Motor neuron (in vitro differentiated cells): ENCODE data around the gene ANKRD55. TPM values are rescaled to one million over a fixed set of nuclear protein-coding genes. Genes with fewer than 3 reads are reported as not detected.
"Not testable (repeated sequence)": the region's sequence is repeated elsewhere in the genome, so short reads cannot be mapped to it uniquely, and the experiment has no call there.

ENCODE experiments used
- ATAC-seq, 8 experiments: fragments of 200-7000 bp; cut with Tn5 transposase; replicated peaks in 6 of 8; 2 replicates each; pipeline ENCODE4 v1.8.0; 2021; ENCODE audit warnings: mild to moderate bottlenecking in 8 of 8, moderate library complexity in 8 of 8
- H3K27ac ChIP-seq, 2 donors: fragments of 250-450 bp; sonication (Bioruptor Pico); 2 replicates each; pipeline ENCODE4 v1.9.0; 2021; ENCODE audit warnings: antibody characterized with exemption in 2 of 2, mild to moderate bottlenecking in 2 of 2, moderate library complexity in 1 of 2
- H3K4me1 ChIP-seq, 2 donors: fragments of 250-450 bp; sonication (Bioruptor Pico); replicated peaks in 1 of 2; 2 replicates each; pipeline ENCODE4 v1.6.1; 2021; ENCODE audit warnings: antibody characterized with exemption in 2 of 2, mild to moderate bottlenecking in 2 of 2, moderate library complexity in 1 of 2
- H3K4me3 ChIP-seq, 5 donors: fragments of 250-450 bp; sonication (Bioruptor Pico); 2 replicates each; pipeline ENCODE4 v1.9.0; 2021; ENCODE audit warnings: antibody characterized with exemption in 5 of 5, mild to moderate bottlenecking in 5 of 5, moderate library complexity in 4 of 5
- WGBS, 10 experiments: fragments of 450-650 bp; shearing (Covaris generic); methylation state at CpG; one replicate each; pipeline ENCODE4 v1.0.0; 2022; 5-methylcytosine and 5-hydroxymethylcytosine counted together
- in situ Hi-C, 9 experiments: fragments of 400-800 bp; cut with MboI; loops; one replicate each; pipeline ENCODE4 v1.15.0; 2021; ENCODE audit warnings: low sequenced_read_pairs in 9 of 9, low pct_unique_long_range_greater_than_20kb in 2 of 9; ENCODE audit not compliant: unreplicated experiment in 9 of 9
- total RNA-seq, 8 experiments: library from RNA; unstranded; fragments of 300-600 nt; gene quantifications; 2 replicates each; pipeline versions ENCODE4 v1.2.3 to v1.2.4, GENCODE V29; 2022

The ANKRD55 gene
- total RNA-seq, 8 experiments from 2014 or later, result 0.17 to 2.9 (median 0.90) TPM; not detected in 3

DNA sequence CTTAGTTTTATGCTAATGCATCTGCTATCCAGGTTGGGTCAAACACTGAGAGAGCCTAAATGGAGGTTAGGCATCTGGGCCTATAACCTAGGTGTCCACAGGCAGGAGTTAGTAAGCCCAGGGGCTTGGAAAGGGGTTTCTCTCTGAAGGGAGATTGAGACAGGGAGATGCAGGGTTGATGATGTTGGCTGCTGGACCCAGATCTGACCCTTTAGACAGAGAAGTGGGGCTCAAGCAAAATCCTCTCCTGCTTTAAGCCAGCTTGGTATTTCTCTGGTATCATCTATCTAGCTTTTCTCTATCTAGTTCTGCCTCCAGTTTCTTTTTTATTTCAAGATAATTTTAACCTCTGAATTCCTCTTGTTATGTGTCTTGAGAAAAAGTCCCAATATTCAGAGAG lies 18.3 kb upstream of the ANKRD55 start:
- H3K27ac ChIP-seq, result no peak overlapping the region
- H3K4me3 ChIP-seq, result no peak overlapping the region
- ATAC-seq, result peak in 1 of 8 experiments; percentile 5
- in situ Hi-C loops, result loop anchor here in 3 of 9 experiments (25.0 kb wide), 1 partner anchor 586 kb away; no protein-coding TSS in a partner anchor
- no peaks in the 10 kb centered on the region for H3K4me1 ChIP-seq

- 63 to 93% (median 78%) methylated on average over 1 to 3 of the region's 3 CpGs; no CpG with 5 or more reads in 2 of the 10 experiments for WGBS, 10 experiments
- Histone ChIP-seq H3K27ac (no peak overlapping the region), H3K4me3 (no peak overlapping the region), H3K4me1 (no peaks in the 10 kb centered on the region)
- ATAC-seq, result no peak
- in situ Hi-C loops, result loop anchor here in 3 of 9 experiments (25.0 kb wide), 1 partner anchor 587 kb away; no protein-coding TSS in a partner anchor
Observed at GRCh38 chr5:56250011-56250410, 16.9 kb upstream of the ANKRD55 start.

- H3K27ac ChIP-seq, ATAC-seq, H3K4me1 ChIP-seq, H3K4me3 ChIP-seq, in situ Hi-C loops: not testable (repeated sequence)
- WGBS, 10 experiments, result 73 to 100% (median 83%) methylated on average over 1 to 5 of the region's 5 CpGs; no CpG with 5 or more reads in 1 of the 10 experiments
Observed at GRCh38 chr5:56249085-56249484, 16.0 kb upstream of the ANKRD55 start.

DNA sequence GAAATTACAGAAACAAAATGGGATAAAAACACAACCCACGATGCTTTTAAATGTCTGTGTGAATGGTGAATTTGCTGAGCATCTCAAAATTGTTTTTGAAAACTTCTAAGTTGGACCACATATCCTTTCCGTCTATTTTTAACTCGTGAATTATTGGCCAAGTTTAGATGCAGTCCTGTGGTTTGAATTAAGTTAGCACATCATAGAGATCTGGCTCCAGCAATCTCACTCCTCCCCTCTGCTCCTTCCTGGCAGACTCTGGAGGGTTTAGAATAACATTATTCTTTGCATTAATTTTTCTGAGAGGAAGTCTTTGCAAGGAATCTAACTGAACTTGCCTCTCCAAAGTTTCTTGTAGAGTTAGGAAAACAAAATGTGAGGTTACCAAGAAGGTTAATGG lies 14.5 kb upstream of the ANKRD55 start:
- in situ Hi-C loops, result no loop called here
- 0 to 100% (median 76%) methylated on average over 1 to 3 of the region's 3 CpGs for WGBS, 10 experiments
- ATAC-seq, result peak in 3 of 8 experiments; percentile 40 to 78 (median 74)
- Histone ChIP-seq H3K4me3 (no peak overlapping the region), H3K4me1 (no peaks in the 10 kb centered on the region), H3K27ac (no peak overlapping the region)

GRCh38 chr5:56246769-56247168 lies 13.6 kb upstream of the ANKRD55 start:
- Histone ChIP-seq H3K4me1 (no peaks in the 10 kb centered on the region), H3K4me3 (no peak overlapping the region), H3K27ac (no peak overlapping the region)
- no peak for ATAC-seq
- in situ Hi-C loops, result no loop called here
- 75 to 100% (median 98%) methylated on average over 1 to 5 of the region's 6 CpGs; no CpG with 5 or more reads in 2 of the 10 experiments for WGBS, 10 experiments

- no peak overlapping the region for H3K4me3 ChIP-seq
- in situ Hi-C loops, result no loop called here
- H3K27ac ChIP-seq, result no peak overlapping the region
- ATAC-seq, result no peak
- WGBS, 10 experiments, result 47 to 100% (median 81%) methylated on average over 2 of the region's 2 CpGs; no CpG with 5 or more reads in 1 of the 10 experiments
- H3K4me1 ChIP-seq, result no peaks in the 10 kb centered on the region
Observed at GRCh38 chr5:56245481-56245880, 12.4 kb upstream of the ANKRD55 start.

GRCh38 chr5:56244627-56245026 lies 11.5 kb upstream of the ANKRD55 start:
- in situ Hi-C loops, result no loop called here
- Histone ChIP-seq H3K4me1 (no peaks in the 10 kb centered on the region), H3K4me3 (no peak overlapping the region), H3K27ac (no peak overlapping the region)
- ATAC-seq, result peak in 2 of 8 experiments; percentile 29 to 30

- H3K27ac ChIP-seq, H3K4me1 ChIP-seq, ATAC-seq, H3K4me3 ChIP-seq, in situ Hi-C loops: not testable (repeated sequence)
- 33 to 40% methylated on average over 1 of the region's 1 CpG; no CpG with 5 or more reads in 8 of the 10 experiments for WGBS, 10 experiments
Observed at GRCh38 chr5:56242271-56242670, 9.1 kb upstream of the ANKRD55 start.

DNA sequence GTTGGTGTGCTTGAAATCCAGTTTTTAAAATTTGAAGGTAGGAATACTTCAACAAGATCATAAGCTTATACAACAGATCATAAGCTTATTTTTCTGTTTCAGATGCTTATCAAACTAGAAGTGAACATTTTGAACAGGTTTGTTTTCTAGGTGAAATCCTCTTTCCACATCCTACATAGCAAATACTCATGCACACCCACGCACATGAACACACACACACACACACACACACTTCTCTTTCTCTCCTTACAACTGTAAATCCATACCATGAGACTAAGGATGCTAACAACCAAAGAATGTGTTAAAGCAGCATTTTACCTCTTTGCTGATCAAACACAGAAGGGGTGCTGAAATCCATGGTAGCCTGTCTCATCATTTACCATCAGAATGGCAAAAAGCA lies 592 bp downstream of the ANKRD55 start:
- ATAC-seq, result no peak
- in situ Hi-C loops, result no loop called here
- Histone ChIP-seq H3K4me1 (peaks cover 10 to 12% of the 10 kb centered on the region in 2 donors), H3K27ac (no peak overlapping the region), H3K4me3 (peak overlapping the region in 3 of 5 donors; percentile 17 to 28 (median 21))
- WGBS, 10 experiments, result 60 to 100% (median 89%) methylated on average over 1 of the region's 1 CpG; no CpG with 5 or more reads in 6 of the 10 experiments

DNA sequence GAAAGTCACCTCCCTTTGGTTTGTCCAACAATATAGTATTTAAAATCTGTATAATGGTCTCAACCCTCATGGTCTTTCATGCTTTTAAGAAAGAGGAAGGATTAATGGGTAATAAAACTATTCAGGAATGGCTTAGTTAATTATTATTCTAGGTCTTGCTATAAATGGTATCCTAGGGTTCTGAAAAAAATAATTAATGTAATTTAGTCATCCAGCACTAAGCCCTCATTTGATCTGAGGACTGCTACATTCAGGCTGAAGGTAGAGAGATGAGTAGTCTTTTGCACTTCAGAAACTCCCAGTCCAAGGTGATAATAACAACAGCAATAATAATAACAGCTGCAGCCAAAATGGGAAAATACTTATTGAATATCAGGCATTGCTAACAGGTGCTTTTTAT lies 2.6 kb downstream of the ANKRD55 start:
- H3K4me1 ChIP-seq, result peaks cover 10 to 12% of the 10 kb centered on the region in 2 donors
- ATAC-seq, result no peak
- no peak overlapping the region for H3K4me3 ChIP-seq
- in situ Hi-C loops, result no loop called here
- H3K27ac ChIP-seq, result no peak overlapping the region

- H3K4me3 ChIP-seq, result no peak overlapping the region
- no peak overlapping the region for H3K27ac ChIP-seq
- H3K4me1 ChIP-seq, result peaks cover 10 to 12% of the 10 kb centered on the region in 2 donors
- peak in 2 of 8 experiments; percentile 14 to 26 for ATAC-seq
- in situ Hi-C loops, result no loop called here
- 0 to 56% (median 35%) methylated on average over 1 to 7 of the region's 7 CpGs; no CpG with 5 or more reads in 2 of the 10 experiments for WGBS, 10 experiments
Observed at GRCh38 chr5:56229111-56229510, 4.0 kb downstream of the ANKRD55 start.

- 27 to 100% (median 93%) methylated on average over 1 to 4 of the region's 6 CpGs; no CpG with 5 or more reads in 3 of the 10 experiments for WGBS, 10 experiments
- ATAC-seq, result no peak
- peaks cover 7 to 12% of the 10 kb centered on the region in 2 donors for H3K4me1 ChIP-seq
- H3K4me3 ChIP-seq, result no peak overlapping the region
- no peak overlapping the region for H3K27ac ChIP-seq
- in situ Hi-C loops, result no loop called here
Observed at GRCh38 chr5:56228631-56229030, 4.5 kb downstream of the ANKRD55 start.

- Histone ChIP-seq H3K4me3 (no peak overlapping the region), H3K4me1 (peaks cover 0 to 4% of the 10 kb centered on the region in 2 donors), H3K27ac (no peak overlapping the region)
- 0 to 100% (median 92%) methylated on average over 1 to 5 of the region's 5 CpGs; no CpG with 5 or more reads in 1 of the 10 experiments for WGBS, 10 experiments
- in situ Hi-C loops, result no loop called here
- no peak for ATAC-seq
Observed at GRCh38 chr5:56227691-56228090, 5.4 kb downstream of the ANKRD55 start.

DNA sequence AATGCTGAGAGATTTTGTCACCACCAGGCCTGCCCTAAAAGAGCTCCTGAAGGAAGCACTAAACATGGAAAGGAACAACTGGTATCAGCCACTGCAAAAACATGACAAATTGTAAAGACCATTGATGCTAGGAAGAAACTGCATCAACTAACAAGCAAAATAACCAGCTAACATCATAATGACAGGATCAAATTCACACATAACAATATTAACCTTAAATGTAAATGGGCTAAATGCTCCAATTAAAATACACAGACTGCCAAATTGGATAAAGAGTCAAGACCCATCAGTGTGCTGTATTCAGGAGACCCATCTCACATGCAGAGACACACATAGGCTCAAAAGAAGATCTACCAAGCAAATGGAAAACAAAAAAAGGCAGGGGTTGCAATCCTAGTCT lies 9.8 kb downstream of the ANKRD55 start:
- not testable (repeated sequence) for H3K4me1 ChIP-seq, H3K27ac ChIP-seq, ATAC-seq, H3K4me3 ChIP-seq
- in situ Hi-C loops, result loop anchor here in 1 of 9 experiments (25.0 kb wide), 1 partner anchor 286 kb away; no protein-coding TSS in a partner anchor
